GM10248 (cell line): Measurements from ENCODE around the gene TBCCD1.
"Not testable (repeated sequence)": the region's sequence is repeated elsewhere in the genome, so short reads cannot be mapped to it uniquely, and the experiment has no call there.

Source experiments
- CTCF ChIA-PET: fragments of 300-600 bp; sonication (Branson Sonifier 250); formaldehyde crosslinking; extraction: SDS; loops from one replicate; lab custom pipeline; 2021; ENCODE audit warnings: antibody characterized with exemption; lab: Yijun Ruan, JAX
- POLR2A ChIA-PET: fragments of 350-650 bp; sonication (Branson Sonifier 250); formaldehyde crosslinking; extraction: SDS; loops from one replicate; lab custom pipeline; 2020; ENCODE audit warnings: antibody characterized with exemption; lab: Yijun Ruan, JAX
- DNase-seq: peaks from one replicate; pipeline ENCODE4 v3.0.0; 2012; ENCODE audit errors: extremely low spot score
- TF ChIP-seq, protein P1 (sequence below): IDR thresholded peaks from 2 replicates; pipeline ENCODE4 v1.5.1; 2012; ENCODE audit warnings: mild to moderate bottlenecking, low read depth; ENCODE audit errors: extremely low read depth, missing control alignments, control extremely low read depth

The TBCCD1 gene

DNA sequence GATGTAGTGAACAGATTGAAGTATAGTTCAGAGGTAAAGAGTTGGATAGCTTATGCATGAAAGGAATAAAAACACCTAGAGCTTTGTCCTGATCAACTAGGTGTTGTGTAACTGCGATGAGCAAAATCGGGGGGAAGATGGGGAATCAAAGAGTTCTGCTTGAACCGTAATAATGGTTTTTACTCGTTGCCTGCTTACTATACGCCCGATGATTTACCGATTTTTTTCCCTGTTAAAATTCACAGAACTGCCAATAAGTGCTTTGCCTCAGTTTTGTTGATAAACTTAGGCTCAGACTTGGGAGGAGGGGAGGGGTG lies 2.6 kb upstream of the TBCCD1 start:
- TF ChIP-seq, protein P1, sequence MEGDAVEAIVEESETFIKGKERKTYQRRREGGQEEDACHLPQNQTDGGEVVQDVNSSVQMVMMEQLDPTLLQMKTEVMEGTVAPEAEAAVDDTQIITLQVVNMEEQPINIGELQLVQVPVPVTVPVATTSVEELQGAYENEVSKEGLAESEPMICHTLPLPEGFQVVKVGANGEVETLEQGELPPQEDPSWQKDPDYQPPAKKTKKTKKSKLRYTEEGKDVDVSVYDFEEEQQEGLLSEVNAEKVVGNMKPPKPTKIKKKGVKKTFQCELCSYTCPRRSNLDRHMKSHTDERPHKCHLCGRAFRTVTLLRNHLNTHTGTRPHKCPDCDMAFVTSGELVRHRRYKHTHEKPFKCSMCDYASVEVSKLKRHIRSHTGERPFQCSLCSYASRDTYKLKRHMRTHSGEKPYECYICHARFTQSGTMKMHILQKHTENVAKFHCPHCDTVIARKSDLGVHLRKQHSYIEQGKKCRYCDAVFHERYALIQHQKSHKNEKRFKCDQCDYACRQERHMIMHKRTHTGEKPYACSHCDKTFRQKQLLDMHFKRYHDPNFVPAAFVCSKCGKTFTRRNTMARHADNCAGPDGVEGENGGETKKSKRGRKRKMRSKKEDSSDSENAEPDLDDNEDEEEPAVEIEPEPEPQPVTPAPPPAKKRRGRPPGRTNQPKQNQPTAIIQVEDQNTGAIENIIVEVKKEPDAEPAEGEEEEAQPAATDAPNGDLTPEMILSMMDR, result no peak
- ChIA-PET CTCF (interaction anchor here (0.9 to 7.9 kb wide), 10 partner anchors 9 to 626 kb away, joined by 3 to 38 read pairs (median 3); no protein-coding TSS in a partner anchor), POLR2A (interaction anchor here (0.9 to 1.3 kb wide), 11 partner anchors 13 to 642 kb away, joined by 3 to 7 read pairs (median 5); partner anchors contain the start of genes ETV5 and TRA2B)
- DNase-seq, result no peak

DNA sequence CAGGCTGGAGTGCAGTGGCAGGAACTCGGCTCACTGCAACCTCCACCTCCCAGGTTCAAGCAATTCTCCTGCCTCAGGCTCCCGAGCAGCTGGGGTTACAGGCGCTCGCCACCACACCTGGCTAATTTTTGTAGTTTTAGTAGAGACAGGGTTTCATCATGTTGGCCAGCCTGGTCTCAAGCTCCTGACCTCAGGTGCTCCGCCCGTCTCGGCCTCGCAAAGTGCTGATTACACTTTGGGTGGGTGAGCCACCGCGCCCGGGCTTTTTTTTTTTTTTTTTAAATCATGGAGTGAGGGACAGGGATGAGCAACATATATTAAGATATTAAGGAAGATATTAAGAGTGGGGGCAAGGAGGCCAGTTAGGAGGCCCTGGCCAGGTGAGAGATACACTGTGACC lies 2.2 kb upstream of the TBCCD1 start:
- ChIA-PET CTCF (interaction anchor here (0.9 to 7.9 kb wide), 5 partner anchors 14 to 626 kb away, joined by 3 to 38 read pairs (median 5); no protein-coding TSS in a partner anchor), POLR2A (interaction anchor here (1.3 kb wide), 1 partner anchor 221 kb away, joined by 7 read pairs; no protein-coding TSS in a partner anchor)
- DNase-seq, result not testable (repeated sequence)

DNA sequence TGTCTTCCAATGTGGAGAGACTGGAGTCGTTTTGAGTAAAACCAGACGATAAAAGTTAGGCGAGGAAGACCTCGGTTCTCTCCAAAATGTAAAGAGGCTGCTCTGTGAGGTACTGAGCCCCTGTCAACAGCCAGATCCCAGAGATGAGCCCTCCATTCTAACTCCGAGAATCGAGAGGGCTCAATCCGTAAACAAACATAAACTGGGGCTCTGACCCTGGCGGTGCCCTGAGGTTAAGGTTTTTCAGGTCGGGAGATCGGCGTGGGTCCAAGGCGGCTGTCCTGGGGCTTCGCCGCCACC lies 417 bp downstream of the TBCCD1 start:
- DNase-seq, result no peak
- CTCF ChIA-PET, result interaction anchor here (1.1 to 7.9 kb wide), 6 partner anchors 9 to 623 kb away, joined by 3 to 38 read pairs (median 6); no protein-coding TSS in a partner anchor
- TF ChIP-seq, protein P1, result no peak
- POLR2A ChIA-PET, result no interaction called here

DNA sequence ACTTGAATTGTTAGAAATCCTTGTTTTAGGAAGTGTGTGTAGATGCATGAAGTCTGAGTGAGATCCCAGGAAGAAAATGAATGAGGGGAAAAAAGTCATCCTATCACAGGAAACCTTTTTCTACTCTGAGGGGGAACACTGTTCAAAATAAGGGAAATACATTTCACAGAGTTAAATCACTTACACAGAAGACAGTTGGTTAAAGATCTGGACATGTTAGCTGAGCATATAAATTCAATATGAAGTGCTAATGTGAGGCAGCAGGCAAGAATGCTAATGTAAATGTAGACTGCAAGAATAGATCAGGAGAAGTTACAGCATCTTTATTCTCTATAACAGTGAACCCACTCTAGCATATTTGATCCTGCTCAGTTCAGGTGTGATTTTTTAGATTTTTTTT lies 2.6 kb downstream of the TBCCD1 start:
- CTCF ChIA-PET, result interaction anchor here (1.6 to 7.6 kb wide), 7 partner anchors 12 to 621 kb away, joined by 3 to 24 read pairs (median 5); no protein-coding TSS in a partner anchor
- TF ChIP-seq, protein P1, result no peak
- no peak for DNase-seq
- POLR2A ChIA-PET, result no interaction called here

DNA sequence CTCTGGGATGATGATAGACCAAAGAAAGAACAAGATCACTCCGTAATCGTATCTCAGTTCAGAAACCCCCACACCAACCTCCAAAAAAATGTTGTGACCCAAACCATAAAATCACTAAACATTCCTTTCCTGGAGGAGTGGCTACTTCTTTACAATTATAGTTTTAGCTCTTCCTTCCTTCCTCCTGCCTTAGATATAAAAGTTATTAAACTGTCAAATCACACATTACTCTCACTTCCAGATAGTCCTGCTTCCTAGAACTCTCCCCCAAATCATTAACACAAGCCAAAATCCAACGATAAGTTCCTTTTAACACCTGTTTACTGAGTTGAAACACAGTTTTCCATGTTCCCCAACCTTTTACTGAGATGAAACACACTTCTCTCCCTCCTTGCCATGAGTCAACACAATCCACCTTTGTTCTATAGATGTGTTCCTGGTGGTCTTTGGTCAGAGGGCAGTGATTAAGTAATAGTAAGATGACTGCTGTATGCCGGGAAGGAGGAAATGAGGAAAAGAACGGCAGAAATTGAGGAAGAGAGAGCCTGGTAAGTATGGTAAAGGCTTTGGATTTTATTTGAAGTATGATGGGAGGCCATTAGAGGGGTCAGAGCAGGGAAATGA lies 14.6 kb downstream of the TBCCD1 start:
- POLR2A ChIA-PET, result no interaction called here
- TF ChIP-seq, protein P1, result no peak
- no peak for DNase-seq
- CTCF ChIA-PET, result interaction anchor here (1.0 to 6.2 kb wide), 4 partner anchors 11 to 64 kb away, joined by 4 to 46 read pairs (median 4); no protein-coding TSS in a partner anchor

DNA sequence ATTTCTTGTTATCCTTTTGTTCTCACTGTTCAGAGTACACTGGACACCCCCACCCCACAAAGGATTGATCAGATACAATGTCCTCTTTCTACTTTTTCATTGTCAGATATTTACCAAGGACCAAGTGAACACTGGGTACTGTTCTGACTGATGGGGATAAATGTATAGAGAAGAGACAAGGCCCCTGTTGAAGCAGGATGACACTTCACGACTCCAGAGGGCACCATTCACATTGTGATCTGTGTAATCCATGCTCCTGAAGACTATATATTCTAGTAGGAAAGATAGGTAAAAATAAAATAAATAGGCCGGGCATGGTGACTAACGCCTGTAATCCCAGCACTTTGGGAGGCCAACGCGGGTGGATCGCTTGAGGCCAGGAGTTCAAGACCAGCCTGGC lies 15.8 kb downstream of the TBCCD1 start:
- TF ChIP-seq, protein P1, result no peak
- DNase-seq, result no peak
- POLR2A ChIA-PET, result no interaction called here
- CTCF ChIA-PET, result interaction anchor here (1.0 to 6.2 kb wide), 4 partner anchors 11 to 66 kb away, joined by 4 to 46 read pairs (median 4); no protein-coding TSS in a partner anchor

DNA sequence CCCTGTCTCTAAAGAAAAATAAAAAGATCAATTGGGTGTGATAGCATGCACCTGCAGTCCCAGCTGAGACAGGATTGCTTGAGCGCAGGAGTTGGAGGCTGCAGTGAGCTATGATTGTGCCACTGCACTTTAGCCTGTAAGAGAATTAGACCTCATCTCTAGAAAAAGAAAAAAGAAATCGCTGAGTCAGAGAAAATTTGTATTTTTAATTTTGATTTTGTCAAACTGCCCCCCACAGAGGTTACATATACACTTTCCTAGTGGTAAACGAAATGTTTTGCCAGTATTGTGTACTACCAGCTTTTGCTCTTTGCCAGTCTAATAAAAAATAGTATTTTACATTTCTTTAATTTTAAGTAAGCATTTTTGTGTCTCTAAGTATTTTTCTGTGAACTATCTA lies 17.6 kb downstream of the TBCCD1 start:
- TF ChIP-seq, protein P1, result no peak
- CTCF ChIA-PET, result interaction anchor here (0.9 to 6.2 kb wide), 5 partner anchors 8 to 20 kb away, joined by 3 to 46 read pairs (median 5); no protein-coding TSS in a partner anchor
- POLR2A ChIA-PET, result interaction anchor here (0.6 kb wide), 1 partner anchor 9 kb away, joined by 3 read pairs; no protein-coding TSS in a partner anchor
- DNase-seq, result no peak
